HL-60/S4 treated with phorbol 12-myristate 13-acetate at 8.2 ng/mL for 4 days and 3 days (cell line): Measurements from ENCODE around the gene BCR.
"Not testable (repeated sequence)": the region's sequence is repeated elsewhere in the genome, so short reads cannot be mapped to it uniquely, and the experiment has no call there.

Experiments
- in situ Hi-C: fragments of 300-500 bp; cut with MboI; formaldehyde crosslinking; loops from 2 replicates; pipeline ENCODE4 v1.15.0; 2022; ENCODE audit warnings: low sequenced_read_pairs

BCR gene

DNA sequence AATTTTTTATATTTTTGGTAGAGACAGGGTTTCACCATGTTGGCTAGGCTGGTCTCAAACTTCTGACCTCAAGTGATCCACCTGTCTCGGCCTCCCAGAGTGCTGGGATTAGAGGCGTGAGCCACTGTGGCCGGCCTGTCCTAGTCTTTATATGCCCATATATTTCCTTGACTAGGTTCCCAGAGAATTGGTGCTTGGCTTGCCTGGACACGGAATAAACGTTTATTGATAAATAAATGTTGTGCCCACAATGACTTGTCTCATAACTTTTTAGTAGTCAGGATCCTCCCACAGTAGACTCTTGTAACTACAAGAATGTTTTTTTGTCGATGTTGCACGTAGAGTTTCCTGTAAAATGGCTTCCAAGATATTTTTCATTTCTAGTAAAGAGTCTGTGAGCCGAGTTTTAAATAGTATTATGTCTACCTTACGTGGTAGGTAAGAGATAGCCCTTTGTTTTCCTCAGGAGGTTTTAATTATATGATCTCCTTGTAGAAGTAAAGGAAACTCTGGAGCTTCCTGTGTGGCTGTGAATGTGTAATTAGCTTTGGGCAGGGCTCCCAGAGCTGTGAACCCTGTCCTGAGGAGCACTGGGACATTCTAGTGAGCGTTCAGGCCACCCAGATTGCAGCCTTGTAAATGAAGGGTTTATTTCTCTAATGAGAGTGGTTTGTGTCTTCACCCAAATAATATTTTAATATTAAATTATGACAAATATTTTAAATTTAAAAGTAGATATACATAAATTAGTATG lies 161.8 kb downstream of the BCR start:
- in situ Hi-C loops: not testable (repeated sequence)

- in situ Hi-C loops: no loop called here
Measured at GRCh38 chr22:23351321-23351720, 171.0 kb downstream of the BCR start.

- in situ Hi-C loops: no loop called here
Measured at GRCh38 chr22:23353004-23353403, 172.7 kb downstream of the BCR start.

- in situ Hi-C loops: no loop called here
Measured at GRCh38 chr22:23353696-23354095, 173.4 kb downstream of the BCR start.

- in situ Hi-C loops: no loop called here
Measured at GRCh38 chr22:23356094-23356493, 175.8 kb downstream of the BCR start.

DNA sequence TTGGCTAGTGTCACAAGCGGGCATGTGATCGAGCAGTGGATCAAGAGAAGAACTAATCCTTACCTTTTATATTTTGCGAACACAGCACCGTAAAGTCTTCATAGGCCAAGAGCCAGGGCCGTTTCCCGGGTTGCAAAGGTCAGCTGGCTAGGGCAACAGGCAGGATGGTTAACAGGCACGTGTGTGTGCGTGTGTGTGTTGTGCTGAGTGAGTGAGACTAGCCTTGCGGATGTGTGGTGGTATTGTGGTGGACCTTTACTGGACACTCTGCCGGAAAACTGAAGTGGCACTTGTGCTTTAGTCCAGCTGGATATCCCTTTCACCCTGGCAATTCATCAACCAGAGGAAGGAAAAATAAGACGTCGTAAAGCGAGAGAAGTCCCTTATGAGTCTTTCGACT lies 176.7 kb downstream of the BCR start:
- in situ Hi-C loops: no loop called here

- in situ Hi-C loops: no loop called here
Measured at GRCh38 chr22:23359583-23360123, 179.3 kb downstream of the BCR start.

- in situ Hi-C loops: no loop called here
Measured at GRCh38 chr22:23361676-23362075, 181.4 kb downstream of the BCR start.

- in situ Hi-C loops: no loop called here
Measured at GRCh38 chr22:23363683-23364082, 183.4 kb downstream of the BCR start.

DNA sequence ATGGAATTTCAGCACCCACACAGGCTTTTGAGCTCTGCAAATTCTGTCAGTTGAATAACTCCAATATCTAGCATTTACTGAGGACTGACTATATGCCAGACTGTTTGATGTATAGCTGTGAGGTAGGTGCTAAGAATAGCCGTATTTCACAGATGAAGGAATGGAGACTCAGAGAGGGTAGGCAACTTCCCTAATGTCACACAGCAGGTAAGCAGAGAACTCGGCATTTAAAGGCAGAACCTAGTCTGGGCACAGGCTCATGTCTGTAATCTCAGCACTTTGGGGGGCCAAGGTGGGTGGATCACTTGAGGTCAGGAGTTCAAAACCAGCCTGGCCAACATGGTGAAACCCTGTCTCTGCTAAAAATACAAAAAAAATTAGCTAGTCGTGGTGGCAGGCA lies 184.1 kb downstream of the BCR start:
- in situ Hi-C loops: no loop called here

- in situ Hi-C loops: no loop called here
Measured at GRCh38 chr22:23365524-23365923, 185.2 kb downstream of the BCR start.

- in situ Hi-C loops: no loop called here
Measured at GRCh38 chr22:23365961-23366360, 185.7 kb downstream of the BCR start.

DNA sequence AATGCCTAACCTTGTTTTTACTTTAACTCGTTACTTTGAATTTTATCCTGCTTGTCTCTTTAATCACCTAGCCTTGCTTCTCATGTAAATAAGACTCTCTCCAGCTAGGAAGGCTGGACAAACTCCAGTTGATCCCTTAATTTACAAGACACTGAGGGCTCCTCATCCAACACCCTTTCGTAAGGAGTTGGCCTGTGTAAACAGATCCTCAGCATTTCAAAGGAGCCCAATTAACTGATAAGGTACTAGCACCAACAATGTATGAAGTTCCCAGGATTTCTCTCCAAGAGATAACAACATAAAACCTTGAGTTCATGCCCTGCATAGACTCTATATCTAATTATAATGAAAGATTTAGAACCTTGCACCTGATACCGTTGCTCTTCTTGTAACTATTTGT lies 186.9 kb downstream of the BCR start:
- in situ Hi-C loops: not testable (repeated sequence)
